Stimulated activated naive CD4-positive, alpha-beta T cell treated with Interleukin-2 at 50 U/mL for 16 hours (primary cell): ENCODE measurements around the gene NGEF.
"Not testable (repeated sequence)": the region's sequence is repeated elsewhere in the genome, so short reads cannot be mapped to it uniquely, and the experiment has no call there.

Source experiments
- DNase-seq: peaks from one replicate; lab custom pipeline; 2025; lab: John Stamatoyannopoulos, UW

The NGEF gene

DNA sequence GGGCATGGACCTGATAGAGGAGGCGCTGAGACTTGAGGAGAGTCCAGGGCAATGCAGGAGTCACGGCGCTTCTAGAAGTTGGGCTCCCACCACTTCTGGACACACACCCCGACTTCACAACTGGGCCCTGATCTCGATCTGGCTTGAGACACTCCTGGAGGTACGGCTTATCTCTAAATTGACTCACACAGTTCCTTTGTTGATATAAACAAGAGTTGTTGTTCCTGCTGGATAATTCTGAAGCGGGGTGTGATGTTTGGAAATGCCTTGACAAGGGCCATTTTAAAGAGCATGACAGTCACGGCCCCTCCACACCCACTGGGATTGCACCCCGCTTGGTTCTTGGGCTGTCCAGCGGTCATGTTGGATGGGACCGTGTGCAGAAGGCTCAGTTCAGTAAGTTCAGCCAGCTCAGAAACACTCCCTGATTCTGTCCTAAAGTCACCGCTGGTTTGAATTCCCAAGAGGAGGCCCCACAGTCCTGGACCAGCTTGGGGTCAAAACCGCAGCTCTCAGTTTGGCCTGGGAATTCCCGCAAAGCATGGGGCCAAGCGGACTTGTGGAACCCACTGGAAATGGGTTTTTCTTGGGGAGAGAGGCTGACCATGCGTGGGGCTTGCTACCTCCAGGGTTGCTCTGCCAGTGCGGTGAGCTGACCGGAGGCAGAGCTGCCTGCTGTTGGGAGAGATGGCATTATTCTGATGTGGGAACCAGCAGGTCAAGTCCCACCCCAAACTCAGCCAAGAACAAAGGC, 10.1 kb upstream of the NGEF start:
- no peak for DNase-seq

DNA sequence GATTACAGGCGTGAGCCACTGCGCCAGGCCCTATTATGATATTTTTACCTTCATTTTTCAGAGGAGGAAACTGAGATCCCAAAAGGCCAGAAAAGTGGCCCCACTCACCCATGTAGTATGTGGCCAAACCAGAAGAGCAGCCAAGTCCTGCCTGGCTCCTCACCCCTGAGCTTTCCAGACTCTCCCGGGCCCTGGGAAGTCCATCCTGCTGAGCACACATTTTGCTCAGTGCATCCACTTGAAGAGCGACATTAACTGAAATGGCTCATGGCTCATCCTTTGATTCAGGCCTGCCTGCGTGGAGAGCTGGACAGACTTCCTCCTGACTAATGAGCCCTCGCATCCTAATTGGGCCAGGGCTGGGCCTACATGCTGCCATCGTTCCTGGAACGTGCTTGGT, 9.5 kb upstream of the NGEF start:
- no peak for DNase-seq

DNA sequence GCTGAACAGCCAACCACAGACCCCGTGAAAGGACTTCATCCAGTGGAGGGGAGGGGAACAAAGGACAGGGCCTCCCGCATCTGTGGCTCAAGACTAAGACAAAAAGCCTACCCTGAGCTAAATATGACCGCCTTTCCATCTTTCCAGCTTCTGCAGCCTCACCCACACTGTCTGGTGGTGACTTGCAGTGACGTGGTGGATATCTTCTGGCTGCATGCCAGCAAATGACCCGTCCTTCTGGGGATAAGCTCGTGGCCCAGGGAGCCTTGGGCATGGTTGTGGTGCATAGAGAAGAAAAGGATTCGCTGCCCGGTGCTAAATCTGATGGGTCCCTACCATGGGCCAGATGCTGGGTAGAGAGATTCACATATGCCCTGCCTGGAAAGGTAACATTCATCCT, 8.7 kb upstream of the NGEF start:
- DNase-seq, result no peak

DNA sequence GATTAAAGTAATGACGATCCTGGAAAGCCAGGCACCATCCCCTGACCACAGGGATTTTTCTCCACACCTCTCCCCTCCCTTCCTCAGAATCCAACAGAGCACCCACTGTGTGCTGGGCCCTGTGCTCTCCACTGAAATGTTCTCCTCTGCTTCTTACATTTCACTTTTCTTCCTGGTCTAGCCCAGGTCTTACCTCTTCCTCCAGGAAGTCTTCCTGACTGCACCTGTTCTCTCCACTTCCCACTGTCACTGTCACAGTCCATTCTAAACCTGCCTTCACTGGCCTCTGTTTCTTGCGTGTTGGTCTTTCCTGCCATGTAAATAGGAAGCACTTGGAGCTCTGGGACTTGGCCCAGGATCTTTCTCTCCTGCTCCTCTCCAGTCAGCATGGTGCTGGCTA, 7.4 kb upstream of the NGEF start:
- no peak for DNase-seq

DNA sequence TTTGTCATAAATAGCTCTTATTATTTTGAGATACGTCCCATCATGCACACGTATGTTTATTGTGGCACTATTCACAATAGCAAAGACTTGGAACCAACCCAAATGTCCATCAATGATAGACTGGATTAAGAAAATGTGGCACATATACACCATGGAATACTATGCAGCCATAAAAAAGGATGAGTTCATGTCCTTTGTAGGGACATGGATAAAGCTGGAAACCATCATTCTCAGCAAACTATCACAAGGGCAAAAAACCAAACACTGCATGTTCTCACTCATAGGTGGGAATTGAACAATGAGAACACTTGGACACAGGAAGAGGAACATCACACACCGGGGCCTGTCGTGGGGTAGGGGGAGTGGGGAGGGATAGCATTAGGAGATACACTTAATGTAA, 6.6 kb upstream of the NGEF start:
- not testable (repeated sequence) for DNase-seq

DNA sequence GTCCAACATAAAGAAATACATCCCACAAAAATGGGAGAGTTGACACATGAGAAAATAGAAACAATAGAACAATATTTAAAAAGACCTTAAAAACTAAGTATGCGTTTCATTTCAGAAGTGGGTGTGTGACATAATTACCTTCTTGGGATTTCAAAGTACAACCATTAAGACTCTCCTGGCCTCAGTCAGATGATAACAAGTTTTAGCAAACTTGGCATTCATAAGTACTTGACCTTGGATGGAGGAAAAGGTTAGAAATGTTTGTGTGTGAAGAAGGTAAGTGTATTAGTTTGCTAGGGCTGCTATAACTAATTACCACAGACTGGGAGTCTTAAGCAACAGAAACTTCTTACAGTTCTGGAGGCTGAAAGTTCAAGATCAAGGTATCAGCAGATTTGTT, 4.9 kb upstream of the NGEF start:
- no peak for DNase-seq

DNA sequence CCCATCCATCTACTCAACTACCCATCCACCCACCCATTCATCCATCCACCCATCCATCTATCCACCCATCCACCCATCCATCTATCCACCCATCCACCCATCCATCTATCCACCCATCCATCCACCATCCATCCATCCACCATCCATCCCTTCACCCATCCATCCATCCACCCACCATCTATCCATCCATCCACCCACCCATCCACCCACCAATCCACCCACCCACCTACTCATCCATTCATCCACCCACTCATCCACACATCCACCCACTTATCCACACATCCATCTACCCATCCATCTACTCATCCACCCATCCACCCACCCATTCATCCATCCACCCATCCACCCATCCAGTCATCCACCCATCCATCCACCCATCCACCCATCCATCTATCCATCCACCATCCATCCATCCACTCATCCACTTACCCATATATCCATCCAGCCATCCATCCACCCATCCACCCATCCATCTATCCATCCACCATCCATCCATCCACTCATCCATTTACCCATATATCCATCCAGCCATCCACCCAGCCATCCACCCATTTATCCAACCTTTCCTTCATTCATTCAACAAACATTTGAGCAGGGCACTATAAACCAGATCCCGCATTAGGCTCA, 2.1 kb upstream of the NGEF start:
- no peak for DNase-seq

DNA sequence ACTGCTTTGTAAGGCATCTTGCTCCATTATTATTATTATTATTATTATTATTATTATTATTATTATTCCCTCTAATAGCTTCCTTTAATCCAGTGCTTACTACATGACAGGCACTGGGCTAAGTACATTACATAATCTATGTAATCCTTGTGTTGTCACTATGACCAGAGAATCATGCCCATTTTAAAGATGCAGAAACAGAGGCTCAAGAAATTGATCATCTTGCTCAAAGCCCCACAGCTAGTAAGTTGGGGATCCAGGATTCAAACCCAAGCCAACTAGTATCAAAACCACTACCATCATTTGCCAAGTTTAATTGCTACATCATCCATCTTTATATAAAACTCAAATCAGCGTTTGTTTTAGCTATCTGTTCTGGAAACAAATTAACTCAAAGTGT, 594 bp upstream of the NGEF start:
- no peak for DNase-seq

DNA sequence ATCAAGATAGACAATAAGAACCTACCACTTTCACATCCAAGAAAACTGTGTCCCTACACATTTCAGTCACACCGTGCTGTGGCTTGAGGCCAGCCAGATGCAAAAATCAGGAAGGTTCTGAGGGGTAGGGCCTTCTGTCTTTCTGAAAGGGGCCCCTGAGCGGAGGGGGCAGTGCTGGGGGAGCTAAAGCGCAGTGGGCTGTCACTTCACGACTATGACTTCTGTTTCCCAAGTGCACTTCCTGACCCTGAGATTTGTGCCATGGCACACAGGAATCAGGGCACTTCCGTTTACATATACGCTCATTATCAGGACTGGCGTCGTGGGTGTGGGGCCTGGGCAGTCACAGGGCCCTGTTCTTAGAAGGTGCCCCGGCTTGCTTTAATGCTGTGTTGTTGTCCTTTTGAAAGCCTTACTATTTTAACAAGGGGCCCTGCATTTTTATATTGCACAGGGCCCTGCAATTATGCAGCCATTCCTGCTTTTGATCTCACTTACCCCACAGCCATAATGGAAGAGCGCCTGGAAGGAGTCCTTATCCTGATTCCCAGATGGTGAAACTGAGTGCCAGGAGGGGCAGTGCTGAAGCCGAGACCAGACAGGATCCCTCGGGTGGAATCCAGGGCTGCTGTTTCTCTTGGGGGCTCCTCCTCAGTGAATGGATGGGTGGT, 620 bp downstream of the NGEF start:
- DNase-seq, result no peak

DNA sequence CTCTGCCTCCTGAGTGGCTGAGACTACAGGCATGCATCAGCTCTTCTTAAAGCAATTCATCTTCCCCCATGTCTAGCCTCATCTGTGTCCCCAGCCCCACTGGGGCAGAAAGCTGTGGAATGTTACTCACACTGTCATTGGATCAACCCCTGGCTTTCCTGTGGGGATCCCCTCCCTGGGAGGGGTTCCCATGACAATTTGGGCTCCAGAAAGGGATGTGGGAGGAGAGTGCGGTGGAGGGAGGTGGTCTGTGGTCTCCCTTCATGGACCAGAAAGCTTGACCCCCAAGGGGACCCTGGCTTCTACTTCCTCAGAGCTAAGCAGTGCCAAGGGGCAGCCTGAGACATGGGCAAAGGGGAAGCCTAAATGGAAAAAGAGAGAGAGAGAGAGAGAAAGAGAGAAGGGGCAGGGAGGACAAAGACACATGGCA, 1.3 kb downstream of the NGEF start:
- no peak for DNase-seq

DNA sequence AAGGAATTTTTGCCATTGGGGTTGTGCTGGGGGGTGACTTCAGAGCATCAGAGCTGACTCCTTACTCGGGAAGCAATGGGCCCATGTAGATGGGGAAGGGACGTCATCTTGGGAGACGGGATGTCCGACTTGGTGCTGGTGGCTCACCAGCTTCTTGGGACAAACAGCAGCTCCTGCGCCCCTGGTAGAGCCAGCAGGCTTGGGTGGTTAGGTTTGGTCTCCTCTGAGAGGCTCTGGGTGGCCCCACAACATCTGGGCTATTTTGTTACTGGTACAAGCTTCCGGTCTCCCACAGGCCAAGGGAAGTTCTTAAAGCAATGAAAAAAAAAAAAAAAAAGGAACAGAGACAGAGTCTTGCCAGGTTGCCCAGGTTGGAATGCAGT, 1.8 kb downstream of the NGEF start:
- DNase-seq, result no peak

DNA sequence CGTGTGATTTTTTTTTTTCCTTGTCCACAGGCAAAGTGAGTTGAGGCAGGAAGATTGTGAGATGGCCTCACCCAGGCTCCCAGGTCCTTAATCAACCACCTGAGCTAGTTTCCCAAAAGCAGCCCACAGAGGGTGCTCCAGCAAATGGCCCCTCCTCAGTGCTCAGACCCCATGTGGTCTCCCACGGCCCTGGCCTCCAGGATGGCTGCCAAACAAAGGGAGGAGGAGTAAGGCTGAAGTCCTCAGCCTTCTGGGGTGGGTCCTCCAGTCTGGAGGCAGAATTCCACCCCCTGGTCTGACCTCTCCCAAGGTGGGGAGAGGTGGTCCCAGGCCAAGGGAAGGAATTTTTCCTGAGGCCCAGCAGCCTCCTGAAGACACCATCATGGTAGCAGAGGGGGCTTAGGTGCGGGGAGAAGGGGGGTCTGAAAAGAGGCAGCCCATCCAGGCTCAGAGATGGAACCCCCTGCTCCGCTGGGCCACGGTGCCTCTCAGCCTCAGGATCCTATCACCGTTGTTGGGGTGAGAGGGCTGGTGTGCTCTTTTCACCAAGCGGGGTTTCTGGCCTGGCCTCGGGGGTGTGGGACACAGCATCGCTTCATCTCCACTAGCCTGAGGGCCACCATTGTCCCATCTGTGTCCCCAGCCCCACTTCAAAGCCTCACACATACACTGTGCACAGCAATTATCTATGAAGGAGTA, 2.3 kb downstream of the NGEF start:
- DNase-seq, result no peak

DNA sequence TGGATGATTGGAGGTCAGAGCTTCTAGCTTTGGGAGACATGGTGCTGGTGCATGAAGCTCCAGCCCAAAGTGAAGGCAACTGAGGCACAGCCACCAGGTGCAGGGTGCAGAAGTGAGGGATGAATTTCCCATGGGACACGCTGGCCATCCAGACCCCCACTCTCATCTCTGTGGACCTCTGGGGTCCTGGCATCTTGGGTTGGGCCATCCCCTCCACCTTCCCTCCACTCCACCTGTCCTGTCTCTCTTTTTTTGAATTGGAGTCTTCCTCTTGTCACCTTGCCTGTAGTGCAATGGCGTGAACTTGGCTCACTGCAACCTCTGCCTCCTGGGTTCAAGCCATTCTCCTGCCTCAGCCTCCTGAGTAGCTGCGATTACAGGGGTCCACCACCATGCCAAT, 3.4 kb downstream of the NGEF start:
- no peak for DNase-seq

DNA sequence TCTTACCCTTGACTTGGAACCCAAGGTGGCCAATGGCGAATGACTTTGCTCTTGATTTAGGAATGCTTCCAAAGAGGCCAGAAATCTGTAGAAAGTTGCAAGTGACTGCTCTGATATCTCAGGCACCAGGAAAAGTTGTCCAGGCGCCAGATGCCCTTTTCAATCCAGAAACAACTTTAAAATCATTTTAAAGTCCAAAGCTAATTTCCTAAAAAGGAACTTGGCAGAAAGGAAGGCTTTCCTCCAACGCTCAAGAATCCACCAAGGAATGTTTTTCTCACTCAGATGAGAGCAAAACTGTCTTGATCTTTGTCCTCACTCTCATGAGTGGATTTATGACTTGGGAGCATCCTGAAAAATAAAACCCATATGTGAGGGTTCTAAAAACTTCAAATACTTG, 5.3 kb downstream of the NGEF start:
- no peak for DNase-seq

DNA sequence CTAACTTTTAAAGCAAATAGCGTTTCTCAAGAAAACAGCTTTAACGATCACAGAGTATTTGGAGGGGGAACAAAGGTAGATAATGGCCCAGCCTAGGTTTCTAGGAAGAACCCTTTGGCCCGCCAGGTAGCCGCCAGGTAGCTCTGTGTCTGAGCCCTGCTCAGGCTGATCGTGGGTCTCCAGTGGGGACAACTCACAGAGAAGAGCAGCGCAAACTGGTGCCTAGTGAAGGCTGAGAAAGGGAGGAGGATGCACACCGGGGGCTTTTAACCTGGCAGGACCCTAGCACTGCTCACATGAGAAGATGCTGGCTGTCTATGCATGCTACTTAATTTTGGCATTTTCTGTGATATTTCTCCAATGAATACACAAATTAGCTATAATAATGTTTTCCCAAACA, 5.8 kb downstream of the NGEF start:
- DNase-seq, result no peak

DNA sequence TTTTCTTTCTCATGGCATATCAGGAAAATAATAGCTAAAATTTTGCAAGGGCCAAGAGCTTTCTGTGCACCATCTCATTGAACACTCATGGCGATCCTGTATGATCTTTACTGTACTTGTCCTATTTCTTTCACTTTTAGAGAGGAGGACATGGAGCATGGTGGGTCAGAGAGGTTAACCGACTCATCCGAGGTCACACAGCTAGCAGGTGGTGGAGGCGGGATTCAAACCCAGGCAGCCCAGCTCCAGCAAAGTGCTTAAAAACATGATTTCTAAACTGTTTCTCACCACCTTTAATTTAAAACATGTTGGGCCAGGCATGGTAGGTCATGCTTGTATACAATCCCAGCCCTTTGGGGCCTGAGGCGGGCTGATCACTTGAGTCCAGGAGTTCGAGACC, 6.4 kb downstream of the NGEF start:
- no peak for DNase-seq

DNA sequence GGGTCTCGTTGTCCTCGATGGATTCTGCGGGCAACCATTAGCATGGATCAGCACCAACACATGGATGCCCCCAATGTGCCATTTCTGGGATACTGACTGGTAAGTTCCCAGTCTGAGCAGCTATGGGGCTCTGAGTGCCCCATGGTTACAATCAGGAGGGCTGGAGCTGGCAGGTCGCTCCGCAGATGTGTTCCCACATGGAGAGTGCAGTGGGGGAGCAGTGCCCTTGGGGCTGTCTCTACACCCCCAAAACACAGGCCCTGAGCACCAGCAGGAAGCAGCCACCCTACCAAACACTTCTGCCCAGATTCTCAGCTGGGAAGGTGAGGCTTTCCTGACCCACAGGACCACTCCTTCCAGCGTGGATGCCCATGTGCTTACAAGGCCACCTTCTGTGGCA, 8.0 kb downstream of the NGEF start:
- no peak for DNase-seq

DNA sequence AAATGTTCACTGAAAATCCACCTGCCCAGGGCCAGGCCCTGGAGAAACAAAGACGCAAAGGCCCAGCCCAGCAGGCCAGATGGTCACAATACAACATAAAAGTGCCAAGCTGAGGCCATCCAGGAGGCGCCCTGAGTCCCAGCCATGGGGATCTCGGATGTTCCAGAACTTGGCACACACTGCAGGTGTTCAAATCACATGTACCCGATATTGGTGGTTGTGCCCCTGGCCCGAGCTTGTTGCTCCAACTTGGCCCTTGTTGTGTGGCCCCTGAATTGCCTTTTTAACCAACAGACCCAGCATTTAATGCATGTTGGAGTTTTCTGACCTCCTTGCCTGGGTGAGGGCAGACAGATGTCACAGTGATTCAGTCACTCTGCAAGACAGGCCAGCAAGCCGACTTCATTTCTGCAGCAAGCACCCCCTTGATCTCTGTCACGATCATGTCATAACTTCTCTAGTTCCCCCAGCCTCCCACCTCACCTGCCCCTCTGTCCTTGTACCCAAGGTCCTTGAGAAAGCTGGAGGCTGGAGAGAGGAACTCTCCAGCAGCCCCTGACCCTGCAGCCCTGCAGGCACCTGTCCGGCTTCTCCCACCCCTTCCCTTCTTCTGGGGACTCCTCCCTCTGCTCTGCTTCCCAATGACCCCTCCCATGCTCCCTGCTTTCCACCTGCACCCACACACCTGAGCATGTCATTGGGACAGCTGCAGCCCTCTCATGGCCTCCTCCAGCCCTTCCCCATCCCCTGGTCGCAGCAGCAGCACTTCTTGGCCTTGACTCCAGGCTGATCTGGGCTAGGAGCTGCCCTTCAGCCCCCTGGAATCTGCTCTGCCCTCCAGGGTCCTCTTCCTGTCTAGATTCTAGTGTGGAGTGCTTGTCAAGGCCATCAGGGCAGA, 9.1 kb downstream of the NGEF start:
- DNase-seq, result no peak

DNA sequence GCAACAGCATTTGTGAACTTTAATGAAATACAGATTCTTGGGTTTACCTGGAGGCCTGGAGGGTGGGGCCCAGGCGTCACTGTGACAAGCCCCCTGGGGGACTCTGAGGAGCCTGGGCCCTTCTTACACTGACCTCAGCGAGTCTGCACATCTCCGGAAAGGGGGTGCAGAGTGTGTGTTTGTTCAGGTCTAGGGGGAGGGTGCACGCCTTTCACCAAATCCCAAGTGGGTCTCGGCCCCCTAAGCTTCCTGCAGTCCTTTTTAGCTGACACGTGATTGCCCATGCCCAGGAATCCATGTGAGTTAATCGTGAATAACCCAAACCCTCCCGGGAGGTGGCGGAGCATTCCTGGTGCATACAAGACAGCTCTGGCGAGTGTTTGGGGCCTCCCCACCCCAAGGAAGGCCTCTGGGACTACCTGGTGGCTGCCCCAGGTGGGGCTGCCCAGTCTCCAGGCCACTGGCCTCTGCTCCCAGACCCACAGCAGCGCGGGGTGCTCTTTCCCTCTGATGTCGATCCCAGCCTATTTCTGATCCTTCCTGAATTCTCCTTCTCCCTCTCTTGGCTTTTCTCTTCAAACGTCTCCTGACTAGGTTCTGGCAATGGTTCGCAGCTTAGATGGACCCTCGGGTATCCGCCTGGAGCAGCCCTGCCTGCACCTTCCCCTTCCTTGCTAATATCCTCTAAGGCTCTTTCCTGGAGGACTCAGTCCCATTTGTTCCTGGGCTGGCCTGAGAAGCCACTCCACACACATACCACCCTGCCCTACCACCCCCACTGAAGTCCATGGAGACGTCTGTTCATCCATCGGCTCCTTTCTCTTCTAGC, 10.0 kb downstream of the NGEF start:
- no peak for DNase-seq

DNA sequence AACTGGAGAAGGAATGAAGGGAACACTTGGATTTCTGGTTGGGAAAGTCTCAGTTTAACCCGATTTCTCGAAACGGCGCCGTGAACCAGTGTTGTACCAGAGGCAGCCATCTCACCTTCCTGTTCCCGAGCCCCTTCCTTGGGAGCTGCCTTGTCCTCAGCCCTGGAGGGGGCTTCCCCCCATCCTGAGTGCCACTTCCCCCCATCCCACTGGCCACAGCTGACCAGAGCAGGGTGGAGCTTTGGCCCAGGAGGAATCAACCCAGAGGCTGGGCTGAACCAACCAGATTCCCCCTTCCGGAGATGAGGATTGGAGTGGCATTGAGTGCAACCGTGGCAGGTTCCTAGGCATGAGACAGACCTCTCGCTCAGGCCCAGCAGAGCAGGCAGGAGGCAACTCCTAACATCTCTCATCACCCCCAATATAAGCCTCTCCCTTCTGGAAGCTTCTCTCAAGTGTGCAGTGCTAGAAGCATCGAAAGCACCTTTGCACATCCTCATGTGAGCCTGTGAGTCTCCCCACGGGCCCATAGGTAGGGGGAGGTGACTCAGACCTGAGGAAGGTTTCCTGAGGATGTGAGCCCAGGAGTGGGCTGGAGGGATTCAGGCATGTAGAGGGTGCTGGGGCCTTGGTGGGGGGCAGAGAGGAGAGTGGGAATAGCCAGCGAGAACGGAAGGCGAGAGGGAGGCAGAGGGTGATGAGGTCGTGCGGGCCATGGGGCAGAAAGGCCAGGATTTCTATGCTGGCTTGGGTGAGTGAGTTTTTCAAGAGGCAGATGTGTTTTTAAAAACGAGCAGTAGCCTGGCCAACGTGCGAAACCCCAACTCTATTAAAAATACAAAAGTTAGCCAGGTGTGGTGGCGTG, 11.9 kb downstream of the NGEF start:
- DNase-seq, result no peak
